ENCODE data around the gene C15orf39. TPM values are rescaled to one million over a fixed set of nuclear protein-coding genes. Genes with fewer than 3 reads are reported as not detected.

Gene C15orf39
- total RNA-seq, 1 donor from 2014 or later, result 15.0 TPM

- Histone ChIP-seq H3K27me3 (ENCODE audit: low read depth) (no peaks in the 10 kb centered on the region), H3K4me1 (peaks cover 42% of the 10 kb centered on the region), H3K4me3 (no peak overlapping the region), H3K9me3 (replicated peaks) (no peaks in the 10 kb centered on the region), H3K27ac (replicated peaks) (no peak overlapping the region), H3K36me3 (no peaks in the 10 kb centered on the region)
- intact Hi-C loops (cut with micrococcal nuclease), result no loop called here
- no peak for DNase-seq
- no peak for TF ChIP-seq CTCF (IDR thresholded peaks at IDR 0.05; ENCODE audit: borderline replicate concordance)
These were observed 21.9 kb upstream of the C15orf39 start for GRCh38 chr15:75179746-75180140.

- H3K4me3 ChIP-seq, result no peak overlapping the region
- peaks cover 38% of the 10 kb centered on the region for H3K4me1 ChIP-seq
- intact Hi-C loops (cut with micrococcal nuclease), result no loop called here
- H3K27ac ChIP-seq (replicated peaks), result no peak overlapping the region
- H3K27me3 ChIP-seq (ENCODE audit: low read depth), result no peaks in the 10 kb centered on the region
- H3K9me3 ChIP-seq (replicated peaks), result no peaks in the 10 kb centered on the region
- no peak for DNase-seq
- no peak for TF ChIP-seq CTCF (IDR thresholded peaks at IDR 0.05; ENCODE audit: borderline replicate concordance)
- H3K36me3 ChIP-seq, result no peaks in the 10 kb centered on the region
These were observed 19.9 kb upstream of the C15orf39 start for GRCh38 chr15:75181780-75182179.

- no peak for DNase-seq
- H3K36me3 ChIP-seq, result no peaks in the 10 kb centered on the region
- no peaks in the 10 kb centered on the region for H3K27me3 ChIP-seq (ENCODE audit: low read depth)
- no peak overlapping the region for H3K4me3 ChIP-seq
- H3K27ac ChIP-seq (replicated peaks), result peak overlapping the region; percentile 16
- H3K4me1 ChIP-seq, result peaks cover 36% of the 10 kb centered on the region
- no peak for TF ChIP-seq CTCF (IDR thresholded peaks at IDR 0.05; ENCODE audit: borderline replicate concordance)
- H3K9me3 ChIP-seq (replicated peaks), result no peaks in the 10 kb centered on the region
- intact Hi-C loops (cut with micrococcal nuclease), result no loop called here
These were observed 19.2 kb upstream of the C15orf39 start for GRCh38 chr15:75182187-75183131.

GRCh38 chr15:75185271-75186029 lies 16.2 kb upstream of the C15orf39 start:
- intact Hi-C loops (cut with micrococcal nuclease), result no loop called here
- DNase-seq, result no peak
- no peak overlapping the region for H3K27ac ChIP-seq (replicated peaks)
- TF ChIP-seq CTCF (IDR thresholded peaks at IDR 0.05; ENCODE audit: borderline replicate concordance), result no peak
- no peaks in the 10 kb centered on the region for H3K36me3 ChIP-seq
- H3K4me1 ChIP-seq, result peaks cover 10% of the 10 kb centered on the region
- no peaks in the 10 kb centered on the region for H3K27me3 ChIP-seq (ENCODE audit: low read depth)
- H3K4me3 ChIP-seq, result no peak overlapping the region
- H3K9me3 ChIP-seq (replicated peaks), result no peaks in the 10 kb centered on the region

- no peak for TF ChIP-seq CTCF (IDR thresholded peaks at IDR 0.05; ENCODE audit: borderline replicate concordance)
- intact Hi-C loops (cut with micrococcal nuclease), result no loop called here
- H3K27ac ChIP-seq (replicated peaks), result no peak overlapping the region
- DNase-seq, result no peak
- no peaks in the 10 kb centered on the region for H3K9me3 ChIP-seq (replicated peaks)
- no peak overlapping the region for H3K4me3 ChIP-seq
- H3K36me3 ChIP-seq, result no peaks in the 10 kb centered on the region
- H3K27me3 ChIP-seq (ENCODE audit: low read depth), result no peaks in the 10 kb centered on the region
- peaks cover 4% of the 10 kb centered on the region for H3K4me1 ChIP-seq
These were observed 15.6 kb upstream of the C15orf39 start for GRCh38 chr15:75186044-75186443.

Data from left ventricle myocardium inferior (tissue), 1 donor.